ENCODE results near the gene MAP3K13.

- TF ChIP-seq CTCF (IDR thresholded peaks at IDR 0.05; ENCODE audit: low read depth, low read length) (no peak), EZH2phosphoT487 (IDR thresholded peaks at IDR 0.05; ENCODE audit: low read depth) (no peak)
Measured at GRCh38 chr3:185371306-185372074, 8.6 kb downstream of the MAP3K13 start.
